Epithelial cell of proximal tubule (primary cell): ENCODE measurements around the gene TP73. TPM values are rescaled to one million over a fixed set of nuclear protein-coding genes. Genes with fewer than 3 reads are reported as not detected.

Experiments
- DNase-seq: peaks from one replicate; pipeline ENCODE4 v3.0.0-alpha.2; 2011; ENCODE audit warnings: low read depth
- H3K4me3 ChIP-seq: 2 replicates; pipeline ENCODE4 v1.5.1; 2011; ENCODE audit warnings: low read depth, mild to moderate bottlenecking, low read length
- CTCF ChIP-seq: conservative IDR thresholded peaks from 2 replicates; pipeline ENCODE4 v1.5.1; 2012; ENCODE audit warnings: low read depth, mild to moderate bottlenecking, low read length
- total RNA-seq: library from RNA; depleted of rRNA; stranded (reverse); fragments of >200 nt; gene quantifications from 2 replicates; pipeline ENCODE4 v1.2.3, GENCODE V29; 2015

The TP73 gene
- total RNA-seq, 1 donor from 2014 or later = not detected

DNA sequence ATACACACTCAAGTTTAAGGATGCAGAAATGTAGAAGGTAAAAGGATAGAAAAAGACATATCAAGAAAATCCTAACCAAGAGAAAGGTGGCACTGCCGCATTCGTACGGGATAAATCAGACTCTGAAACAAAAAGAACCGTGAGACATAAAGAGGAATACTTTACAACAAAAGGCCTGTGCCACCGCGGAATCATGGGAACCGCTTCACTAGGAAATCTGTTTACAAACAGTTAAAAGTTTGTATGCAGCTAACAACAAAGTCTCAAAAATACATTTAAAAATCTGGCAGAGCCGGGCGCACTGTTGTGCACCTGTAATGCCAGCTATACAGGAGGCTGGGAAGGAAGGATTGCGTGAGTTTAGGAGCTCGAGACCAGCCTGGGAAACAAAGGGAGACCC lies 10.5 kb upstream of the TP73 start:
- DNase-seq = no peak
- TF ChIP-seq CTCF = no peak
- H3K4me3 ChIP-seq = no peak overlapping the region

DNA sequence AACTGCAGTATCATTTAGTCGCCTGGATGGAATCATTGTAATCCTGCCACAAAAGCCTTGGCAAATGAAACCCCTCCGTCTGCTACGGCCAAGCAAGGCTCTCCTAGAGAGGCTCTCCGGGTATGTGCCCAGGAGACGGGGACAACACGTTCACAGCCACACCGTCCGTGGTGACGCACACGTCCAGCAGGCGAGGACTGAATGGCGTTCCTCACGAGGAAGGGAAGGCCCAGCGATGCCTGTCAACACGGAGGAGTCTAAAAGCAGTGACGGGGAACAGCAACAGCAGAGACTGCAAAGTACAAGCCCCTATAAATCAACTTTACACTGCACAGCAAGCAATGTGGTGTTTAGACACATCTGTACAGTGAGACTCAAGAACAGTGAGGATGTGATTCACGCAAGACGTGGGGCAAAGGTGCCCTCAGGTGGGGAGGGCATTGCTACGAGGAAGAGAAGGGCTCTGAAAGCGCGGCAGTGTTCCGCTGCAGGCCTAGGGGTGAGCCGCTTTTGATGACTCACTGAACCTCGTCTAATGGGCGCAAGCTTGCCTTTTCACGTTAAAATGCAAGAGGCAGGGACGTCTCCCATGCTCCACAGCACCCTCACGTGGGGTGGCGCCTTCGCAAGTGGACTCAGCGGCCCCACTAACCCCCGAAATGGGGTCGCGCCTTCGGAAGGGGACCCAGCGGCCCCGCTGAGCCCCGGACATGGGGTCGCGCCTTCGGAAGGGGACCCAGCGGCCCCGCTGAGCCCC lies 9.2 kb upstream of the TP73 start:
- no peak for DNase-seq
- H3K4me3 ChIP-seq = no peak overlapping the region
- no peak for TF ChIP-seq CTCF

- DNase-seq = no peak
- H3K4me3 ChIP-seq = no peak overlapping the region
- TF ChIP-seq CTCF = no peak
These were observed 8.0 kb upstream of the TP73 start for GRCh38 chr1:3644273-3644672.

DNA sequence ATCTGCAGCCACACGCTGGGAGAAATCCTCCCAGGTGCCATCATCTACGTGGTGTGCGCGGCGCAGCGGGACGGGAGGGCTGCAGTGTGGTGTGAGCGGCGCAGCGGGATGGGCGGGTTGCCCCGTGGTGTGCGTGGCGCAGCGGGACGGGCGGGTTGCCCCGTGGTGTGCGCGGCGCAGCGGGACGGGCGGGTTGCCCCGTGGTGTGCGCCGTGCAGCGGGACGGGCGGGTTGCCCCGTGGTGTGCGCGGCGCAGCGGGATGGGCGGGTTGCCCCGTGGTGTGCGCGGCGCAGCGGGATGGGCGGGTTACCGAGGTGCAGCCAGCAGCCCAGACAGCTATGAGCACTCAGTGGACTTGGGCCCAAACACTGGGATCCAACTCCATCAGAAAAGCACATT lies 7.1 kb upstream of the TP73 start:
- no peak overlapping the region for H3K4me3 ChIP-seq
- no peak for DNase-seq
- TF ChIP-seq CTCF = no peak

DNA sequence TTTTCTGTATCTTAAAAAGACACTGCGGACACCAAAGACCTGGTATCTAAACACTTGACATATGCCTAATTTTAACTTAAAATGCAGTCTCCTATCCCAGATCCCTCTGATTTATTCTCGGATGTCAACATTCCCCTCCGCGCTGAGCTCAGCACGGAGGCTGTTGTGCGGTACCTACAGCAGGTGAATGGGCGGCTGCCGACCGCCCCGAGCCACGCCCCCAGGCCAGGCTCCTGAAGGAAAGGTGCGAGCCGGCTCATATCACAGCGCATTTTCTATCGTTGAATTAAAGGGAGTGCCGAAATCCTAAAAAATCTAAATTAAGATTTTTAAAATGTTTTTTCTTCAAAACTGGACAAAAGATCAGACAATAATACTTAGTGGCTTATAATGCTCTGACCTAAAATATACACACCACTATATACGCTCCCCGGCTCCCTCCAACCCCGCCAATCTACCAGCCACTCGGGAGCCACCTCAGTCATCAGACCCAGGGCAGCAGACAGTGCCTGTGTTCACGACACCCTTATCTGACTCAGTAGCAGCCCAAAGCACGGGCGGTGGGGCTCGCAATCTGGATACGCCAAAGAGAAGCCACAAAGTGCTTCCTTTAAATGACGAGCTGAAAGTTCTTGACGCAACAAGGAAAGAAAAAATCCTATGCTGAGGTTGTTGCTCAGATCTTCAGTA lies 6.5 kb upstream of the TP73 start:
- no peak overlapping the region for H3K4me3 ChIP-seq
- DNase-seq = no peak
- TF ChIP-seq CTCF = no peak

GRCh38 chr1:3646596-3646995 lies 5.7 kb upstream of the TP73 start:
- H3K4me3 ChIP-seq = no peak overlapping the region
- TF ChIP-seq CTCF = no peak
- DNase-seq = no peak
